SU-DHL-6 (cell line): ENCODE data around the gene ADD3.

ENCODE experiments used
- CTCF ChIP-seq: fragments of 200-600 bp; sonication (generic); IDR thresholded peaks from one replicate; pipeline ENCODE4 v1.5.1; 2017; ENCODE audit warnings: antibody characterized with exemption, mild to moderate bottlenecking, low read length, moderate library complexity; ENCODE audit not compliant: insufficient read depth, poor library complexity, severe bottlenecking
- EZH2phosphoT487 ChIP-seq: fragments of 200-600 bp; sonication (generic), shearing (Covaris generic); conservative IDR thresholded peaks from 2 replicates; pipeline ENCODE4 v1.6.1; 2018; ENCODE audit warnings: mild to moderate bottlenecking, antibody characterized with exemption, low read length, moderate library complexity, mixed read lengths

GRCh38 chr10:109959259-109960145 lies 48.3 kb upstream of the ADD3 start:
- no peak for TF ChIP-seq EZH2phosphoT487
- TF ChIP-seq CTCF = no peak
